ENCODE data around the gene ITGB3. TPM values are rescaled to one million over a fixed set of nuclear protein-coding genes. Genes with fewer than 3 reads are reported as not detected.

Gene ITGB3
- total RNA-seq, 1 donor from 2014 or later = 529 TPM

DNA sequence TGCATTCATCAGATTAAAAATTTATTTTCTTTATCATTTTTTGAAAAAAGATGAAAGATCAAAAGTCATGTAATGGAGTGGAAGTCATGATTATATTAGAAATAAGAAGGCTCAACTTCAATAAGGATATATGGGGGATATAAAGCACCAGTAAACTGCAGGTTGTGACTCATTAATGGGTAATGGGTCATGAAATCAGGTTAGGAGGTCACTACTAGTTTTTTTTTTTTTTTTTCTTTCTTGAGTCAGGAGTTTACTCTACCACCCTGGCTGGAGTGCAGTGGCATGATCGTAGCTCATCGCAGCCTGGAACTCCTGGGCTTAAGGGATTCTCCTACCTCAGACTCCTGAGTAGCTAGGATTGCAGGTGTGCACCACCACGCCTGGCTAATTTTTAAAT lies 84.4 kb downstream of the ITGB3 start:
- DNase-seq (ENCODE audit: low read depth) = peak; percentile 81

GRCh38 chr17:47352848-47353247 lies 99.2 kb downstream of the ITGB3 start:
- DNase-seq (ENCODE audit: low read depth) = no peak

DNA sequence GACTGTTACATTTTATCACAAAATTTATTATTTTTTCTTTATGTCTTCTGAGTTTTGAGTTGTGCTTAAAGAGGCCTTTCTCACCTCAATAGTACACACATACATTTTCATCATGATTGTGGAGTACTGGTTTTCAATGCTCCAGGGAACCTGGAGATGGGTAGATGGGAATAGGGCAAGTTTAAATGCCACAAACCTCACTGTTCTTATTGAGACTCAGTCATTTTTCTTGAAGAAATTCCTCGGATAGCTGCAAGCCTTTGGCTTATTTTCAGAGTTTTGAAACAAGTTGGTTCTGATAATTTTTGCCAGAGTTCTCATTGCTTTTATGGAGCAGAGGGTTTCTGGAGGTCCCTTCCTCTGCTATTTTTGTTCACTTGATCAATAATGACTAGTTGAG lies 105.0 kb downstream of the ITGB3 start:
- DNase-seq (ENCODE audit: low read depth) = no peak

Other genes with a start within 250 kb of the ITGB3 start
- gene CDC27, start 64.5 kb upstream of the ITGB3 start, total RNA-seq = 96.4 and 137 TPM in 2 replicates
- gene MYL4, start 44.5 kb upstream of the ITGB3 start, total RNA-seq = 0.15 TPM in 1 of 2 replicates, not detected in the other
- gene EFCAB13, start 70.1 kb downstream of the ITGB3 start, total RNA-seq = 13.7 and 88.4 TPM in 2 replicates

Data from renal cortical epithelial cell (primary cell).